Activated CD8-positive, alpha-beta memory T cell treated with anti-CD3 and anti-CD28 coated beads, Interleukin-2, amount 10 ng/mL, durations not matched to agents 7 days and 5 days (primary cell): ENCODE results near the gene DUOXA1. TPM values are rescaled to one million over a fixed set of nuclear protein-coding genes. Genes with fewer than 3 reads are reported as not detected.
"Not testable (repeated sequence)": the region's sequence is repeated elsewhere in the genome, so short reads cannot be mapped to it uniquely, and the experiment has no call there.

Experiments used
- ATAC-seq: fragments of 150-1000 bp; cut with Tn5 transposase; one replicate; pipeline ENCODE4 v1.10.0; 2021; ENCODE audit warnings: moderate library complexity
- CTCF ChIA-PET: fragments of 350-600 bp; sonication (Branson Sonifier 250); formaldehyde crosslinking; loops from one replicate; lab custom pipeline; 2021; ENCODE audit warnings: antibody characterized with exemption; lab: Charles Lee
- DNase-seq: peaks from one replicate; pipeline ENCODE4 v3.0.0-alpha.2; 2020
- H3K27ac Mint-ChIP-seq: one replicate; pipeline ENCODE4 v1.8.0; 2021; ENCODE audit warnings: mild to moderate bottlenecking, mixed read lengths
- H3K27me3 Mint-ChIP-seq: one replicate; pipeline ENCODE4 v1.8.0; 2021; ENCODE audit warnings: mixed read lengths
- H3K36me3 Mint-ChIP-seq: one replicate; pipeline ENCODE4 v1.8.0; 2021; ENCODE audit warnings: mild to moderate bottlenecking, mixed read lengths
- H3K4me1 Mint-ChIP-seq: one replicate; pipeline ENCODE4 v1.8.0; 2021; ENCODE audit warnings: mixed read lengths
- H3K4me3 Mint-ChIP-seq: one replicate; pipeline ENCODE4 v1.8.0; 2021; ENCODE audit warnings: mild to moderate bottlenecking, moderate library complexity, mixed read lengths
- H3K9me3 Mint-ChIP-seq: one replicate; pipeline ENCODE4 v1.8.0; 2022; ENCODE audit warnings: low read depth, mixed read lengths
- total RNA-seq, 2 experiments: library from RNA; stranded (reverse); gene quantifications; one replicate each; pipeline ENCODE4 v1.2.3, GENCODE V29; 2021

Gene DUOXA1
- total RNA-seq, 2 experiments from 2014 or later = not detected

DNA sequence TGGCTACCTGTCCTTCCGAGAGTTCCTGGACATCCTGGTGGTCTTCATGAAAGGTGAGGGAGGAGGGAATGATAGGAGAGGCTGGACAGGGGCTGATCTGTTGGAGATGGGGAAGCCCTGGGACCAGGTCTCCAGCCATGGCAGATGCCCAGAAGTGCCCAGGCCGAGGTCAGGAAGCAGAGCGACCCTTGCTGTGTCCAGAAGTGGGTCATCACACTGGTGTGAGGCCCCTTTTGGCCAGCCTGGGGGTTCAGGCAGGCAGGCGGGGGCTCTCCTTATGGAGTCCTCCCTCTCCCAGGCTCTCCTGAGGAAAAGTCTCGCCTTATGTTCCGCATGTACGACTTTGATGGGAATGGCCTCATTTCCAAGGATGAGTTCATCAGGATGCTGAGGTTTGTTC, 17.9 kb upstream of the DUOXA1 start:
- no peaks in the 10 kb centered on the region for H3K36me3 Mint-ChIP-seq
- ATAC-seq (no peak), DNase-seq (no peak)
- H3K4me3 Mint-ChIP-seq = no peak overlapping the region
- CTCF ChIA-PET = interaction anchor here (1.6 kb wide), 1 partner anchor 15 kb away, joined by 3 read pairs; no protein-coding TSS in a partner anchor
- H3K9me3 Mint-ChIP-seq = no peaks in the 10 kb centered on the region
- H3K4me1 Mint-ChIP-seq = no peaks in the 10 kb centered on the region
- H3K27me3 Mint-ChIP-seq = no peaks in the 10 kb centered on the region
- H3K27ac Mint-ChIP-seq = no peak overlapping the region

DNA sequence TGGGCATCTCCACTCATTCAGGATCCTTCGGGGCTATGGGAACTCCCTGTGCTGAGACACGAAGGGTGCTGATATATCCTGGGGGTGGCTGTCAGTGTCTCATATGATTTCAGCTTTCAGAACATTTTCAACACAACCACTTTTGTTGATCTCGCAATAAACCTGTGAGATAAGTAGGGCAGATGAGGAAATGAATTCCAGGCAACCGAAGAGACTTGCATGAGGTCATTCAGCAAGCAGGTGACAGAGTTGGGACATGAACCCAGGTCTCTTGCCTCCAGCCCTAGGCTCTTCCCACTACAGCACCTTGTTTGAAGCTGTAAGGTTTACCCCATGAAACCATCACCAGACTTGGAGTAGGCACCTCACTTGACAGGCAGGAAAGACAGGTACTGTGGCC, 16.7 kb upstream of the DUOXA1 start:
- no peak overlapping the region for H3K4me3 Mint-ChIP-seq
- H3K36me3 Mint-ChIP-seq = no peaks in the 10 kb centered on the region
- no peaks in the 10 kb centered on the region for H3K4me1 Mint-ChIP-seq
- ATAC-seq (no peak), DNase-seq (no peak)
- H3K27me3 Mint-ChIP-seq = no peaks in the 10 kb centered on the region
- CTCF ChIA-PET = interaction anchor here (1.1 kb wide), 1 partner anchor 16 kb away, joined by 3 read pairs; no protein-coding TSS in a partner anchor
- H3K27ac Mint-ChIP-seq = no peak overlapping the region
- H3K9me3 Mint-ChIP-seq = no peaks in the 10 kb centered on the region

DNA sequence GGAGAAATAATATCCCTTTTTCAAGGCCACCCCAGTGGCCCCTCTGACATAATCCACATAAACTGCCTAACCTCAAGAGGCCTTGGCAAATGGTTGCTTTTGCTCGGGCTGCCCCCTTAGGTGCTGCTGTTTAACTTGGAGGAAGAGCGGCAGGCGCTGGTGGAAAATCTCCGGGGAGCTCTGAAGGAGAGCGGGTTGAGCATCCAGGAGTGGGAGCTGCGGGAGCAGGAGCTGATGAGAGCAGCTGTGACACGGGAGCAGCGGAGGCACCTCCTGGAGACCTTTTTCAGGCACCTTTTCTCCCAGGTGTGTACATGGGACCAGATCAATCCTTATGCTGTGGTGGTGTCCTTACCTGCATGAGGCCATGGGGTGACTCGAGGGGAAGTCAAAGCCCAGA, 15.1 kb upstream of the DUOXA1 start:
- H3K4me3 Mint-ChIP-seq = no peak overlapping the region
- H3K27ac Mint-ChIP-seq = no peak overlapping the region
- ATAC-seq (no peak), DNase-seq (no peak)
- H3K27me3 Mint-ChIP-seq = no peaks in the 10 kb centered on the region
- CTCF ChIA-PET = no interaction called here
- H3K4me1 Mint-ChIP-seq = no peaks in the 10 kb centered on the region
- no peaks in the 10 kb centered on the region for H3K9me3 Mint-ChIP-seq
- H3K36me3 Mint-ChIP-seq = no peaks in the 10 kb centered on the region

DNA sequence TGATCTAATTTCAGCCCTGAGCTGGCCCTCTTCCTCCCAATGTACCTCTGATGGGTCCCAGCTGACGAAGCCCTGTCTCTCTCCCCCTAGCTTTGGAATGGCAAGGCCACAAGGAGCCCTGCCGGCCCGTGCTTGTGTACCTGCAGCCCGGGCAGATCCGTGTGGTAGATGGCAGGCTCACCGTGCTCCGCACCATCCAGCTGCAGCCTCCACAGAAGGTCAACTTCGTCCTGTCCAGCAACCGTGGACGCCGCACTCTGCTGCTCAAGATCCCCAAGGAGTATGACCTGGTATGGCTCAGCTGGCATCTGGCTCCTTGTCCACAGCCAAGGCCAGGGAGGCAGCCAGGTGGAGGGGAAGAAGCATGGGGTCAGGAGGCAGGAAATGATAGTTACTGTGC, 14.3 kb upstream of the DUOXA1 start:
- no peaks in the 10 kb centered on the region for H3K36me3 Mint-ChIP-seq
- CTCF ChIA-PET = no interaction called here
- H3K4me3 Mint-ChIP-seq = no peak overlapping the region
- no peaks in the 10 kb centered on the region for H3K9me3 Mint-ChIP-seq
- DNase-seq = no peak
- H3K27me3 Mint-ChIP-seq = no peaks in the 10 kb centered on the region
- no peak overlapping the region for H3K27ac Mint-ChIP-seq
- no peak for ATAC-seq
- no peaks in the 10 kb centered on the region for H3K4me1 Mint-ChIP-seq

DNA sequence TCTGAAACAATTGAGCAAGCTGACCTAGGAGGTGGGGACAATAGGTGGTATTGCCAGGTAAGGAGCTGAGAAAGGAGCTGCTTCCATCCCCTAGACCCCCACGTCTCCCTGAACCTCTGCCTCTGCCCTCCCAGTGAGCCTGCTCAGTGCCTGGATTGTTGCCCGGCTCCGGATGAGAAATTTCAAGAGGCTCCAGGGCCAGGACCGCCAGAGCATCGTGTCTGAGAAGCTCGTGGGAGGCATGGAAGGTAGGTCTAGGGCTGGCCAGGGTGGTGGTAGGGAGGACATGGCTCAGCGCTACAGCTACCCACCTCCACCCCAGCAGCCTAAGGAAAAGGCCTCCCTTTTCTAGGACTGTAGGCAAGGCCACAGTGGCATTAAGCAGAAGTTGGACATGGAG, 13.4 kb upstream of the DUOXA1 start:
- ATAC-seq (no peak), DNase-seq (no peak)
- CTCF ChIA-PET = interaction anchor here (0.7 to 1.4 kb wide), 2 partner anchors 16 to 25 kb away, joined by 3 to 4 read pairs; no protein-coding TSS in a partner anchor
- no peaks in the 10 kb centered on the region for H3K9me3 Mint-ChIP-seq
- no peaks in the 10 kb centered on the region for H3K4me1 Mint-ChIP-seq
- no peak overlapping the region for H3K4me3 Mint-ChIP-seq
- no peaks in the 10 kb centered on the region for H3K36me3 Mint-ChIP-seq
- no peaks in the 10 kb centered on the region for H3K27me3 Mint-ChIP-seq
- H3K27ac Mint-ChIP-seq = no peak overlapping the region

DNA sequence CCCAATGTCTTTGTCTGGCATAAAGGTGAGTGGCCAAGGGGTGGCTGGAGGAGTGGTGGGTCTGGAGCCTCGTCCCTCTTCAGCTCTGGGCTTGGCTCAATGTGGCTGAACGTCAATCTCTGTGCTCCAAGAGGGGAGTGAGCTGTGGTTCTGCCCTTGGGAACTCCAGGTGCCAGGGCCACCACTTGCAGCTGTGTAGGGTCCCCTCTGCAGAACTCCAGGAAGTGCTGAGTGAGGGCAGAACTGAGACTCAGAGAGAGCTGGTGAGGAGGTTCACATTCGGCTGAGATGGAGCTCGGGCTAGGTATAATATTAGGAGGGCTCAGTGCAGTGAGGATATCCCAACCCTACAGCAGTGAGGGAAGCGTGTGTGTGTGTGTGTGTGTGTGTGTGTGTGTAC, 11.7 kb upstream of the DUOXA1 start:
- ATAC-seq (no peak), DNase-seq (no peak)
- peaks cover 5% of the 10 kb centered on the region for H3K27me3 Mint-ChIP-seq
- no peak overlapping the region for H3K4me3 Mint-ChIP-seq
- peaks cover 2% of the 10 kb centered on the region for H3K4me1 Mint-ChIP-seq
- CTCF ChIA-PET = interaction anchor here (0.9 to 1.8 kb wide), 2 partner anchors 22 to 26 kb away, joined by 3 to 4 read pairs; no protein-coding TSS in a partner anchor
- no peak overlapping the region for H3K27ac Mint-ChIP-seq
- H3K9me3 Mint-ChIP-seq = no peaks in the 10 kb centered on the region
- H3K36me3 Mint-ChIP-seq = no peaks in the 10 kb centered on the region

DNA sequence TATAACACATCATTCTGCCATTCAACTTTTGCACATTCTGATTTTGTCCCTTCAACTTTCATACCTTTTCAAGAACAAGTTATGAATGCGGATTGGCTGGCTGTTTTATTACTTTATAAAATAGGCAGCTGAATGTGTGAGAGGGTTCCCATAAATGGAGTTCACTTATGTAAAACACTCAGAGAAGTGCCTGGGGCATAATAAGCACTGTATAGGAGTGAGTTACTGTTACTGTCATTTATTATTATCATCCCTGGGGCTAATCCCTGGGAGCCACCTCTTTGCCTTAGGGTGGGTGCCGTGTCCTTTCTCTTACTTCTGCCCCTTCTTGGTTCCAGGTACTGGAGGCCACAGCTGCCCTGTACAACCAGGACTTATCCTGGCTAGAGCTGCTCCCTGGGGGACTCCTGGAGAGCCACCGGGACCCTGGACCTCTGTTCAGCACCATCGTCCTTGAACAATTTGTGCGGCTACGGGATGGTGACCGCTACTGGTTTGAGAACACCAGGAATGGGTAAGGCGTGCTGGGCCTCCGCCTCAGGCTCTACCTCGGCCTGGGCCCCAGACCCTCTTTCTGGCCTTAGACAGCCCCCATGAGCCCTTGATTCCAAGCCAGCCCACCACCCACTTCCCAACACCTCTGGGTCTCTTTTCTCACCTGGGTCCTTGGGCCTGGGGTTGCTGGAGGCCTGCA, 11.0 kb upstream of the DUOXA1 start:
- Mint-ChIP-seq H3K27ac (no peak overlapping the region), H3K27me3 (peaks cover 10% of the 10 kb centered on the region), H3K4me3 (no peak overlapping the region), H3K4me1 (peaks cover 3% of the 10 kb centered on the region), H3K36me3 (no peaks in the 10 kb centered on the region), H3K9me3 (no peaks in the 10 kb centered on the region)
- CTCF ChIA-PET = interaction anchor here (1.0 to 1.8 kb wide), 2 partner anchors 22 kb away, joined by 3 to 4 read pairs; no protein-coding TSS in a partner anchor
- DNase-seq (no peak), ATAC-seq (no peak)

DNA sequence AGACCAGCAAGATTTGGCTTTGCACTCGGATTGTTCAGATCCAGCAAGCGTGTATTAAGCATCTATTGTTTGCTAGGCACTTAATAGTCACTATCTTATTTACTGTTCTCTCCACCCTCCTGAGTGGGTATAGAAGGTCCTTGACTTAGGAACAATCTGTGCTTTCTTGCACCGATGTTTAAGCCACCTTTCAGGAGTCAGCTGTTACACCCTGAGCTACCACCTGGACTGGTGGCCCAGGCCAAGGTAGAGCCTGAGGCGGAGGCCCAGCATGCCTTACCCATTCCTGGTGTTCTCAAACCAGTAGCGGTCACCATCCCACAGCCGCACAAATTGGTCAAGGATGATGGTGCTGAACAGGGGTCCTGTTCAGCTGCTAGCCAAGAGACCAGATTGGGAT, 10.1 kb upstream of the DUOXA1 start:
- CTCF ChIA-PET = interaction anchor here (1.0 to 1.8 kb wide), 2 partner anchors 22 to 23 kb away, joined by 3 to 4 read pairs; no protein-coding TSS in a partner anchor
- Mint-ChIP-seq H3K9me3 (no peaks in the 10 kb centered on the region), H3K4me3 (no peak overlapping the region), H3K27me3 (peaks cover 13% of the 10 kb centered on the region), H3K27ac (no peak overlapping the region), H3K36me3 (no peaks in the 10 kb centered on the region), H3K4me1 (peaks cover 5% of the 10 kb centered on the region)
- no peak for DNase-seq
- ATAC-seq = no peak

DNA sequence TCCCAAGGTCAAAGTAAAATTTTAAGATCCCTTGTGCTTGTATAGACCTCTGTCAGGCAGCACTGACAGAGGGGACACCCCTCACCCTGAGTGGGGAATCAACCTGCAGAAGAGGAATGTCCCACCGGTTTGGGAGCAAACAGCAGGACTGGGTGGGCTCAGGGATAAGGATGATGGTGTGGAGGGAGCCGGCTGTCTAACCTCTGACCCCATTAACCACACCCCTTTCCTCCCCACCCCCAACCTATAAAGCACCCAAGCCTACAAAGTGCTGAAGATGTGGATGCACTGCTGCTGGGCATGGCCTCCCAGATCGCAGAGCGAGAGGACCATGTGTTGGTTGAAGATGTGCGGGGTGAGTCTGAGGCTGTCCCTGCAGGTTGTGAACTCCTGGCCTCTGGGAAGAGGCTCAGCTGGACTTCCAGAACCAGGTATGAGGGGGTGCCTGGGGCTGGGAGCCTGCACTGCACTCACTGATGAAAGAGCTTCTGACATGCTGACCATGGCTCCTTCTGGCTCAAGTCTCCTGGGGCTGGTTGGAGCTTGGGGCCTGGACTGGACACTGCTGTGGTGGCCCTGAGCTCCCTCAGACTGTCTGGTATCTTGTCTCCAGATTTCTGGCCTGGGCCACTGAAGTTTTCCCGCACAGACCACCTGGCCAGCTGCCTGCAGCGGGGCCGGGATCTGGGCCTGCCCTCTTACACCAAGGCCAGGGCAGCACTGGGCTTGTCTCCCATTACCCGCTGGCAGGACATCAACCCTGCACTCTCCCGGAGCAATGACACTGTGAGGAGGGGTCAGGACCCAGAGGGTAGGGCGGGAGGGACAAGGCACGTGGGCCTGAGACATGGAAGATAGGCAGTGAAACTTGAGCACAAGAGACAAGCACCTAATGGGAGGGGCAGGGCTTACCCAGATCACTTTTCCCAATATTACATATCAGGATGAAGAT, 9.4 kb upstream of the DUOXA1 start:
- Mint-ChIP-seq H3K9me3 (no peaks in the 10 kb centered on the region), H3K4me3 (no peak overlapping the region), H3K36me3 (no peaks in the 10 kb centered on the region), H3K27me3 (peaks cover 20% of the 10 kb centered on the region), H3K4me1 (peaks cover 7% of the 10 kb centered on the region), H3K27ac (no peak overlapping the region)
- CTCF ChIA-PET = interaction anchor here (1.2 kb wide), 1 partner anchor 10 kb away, joined by 3 read pairs; no protein-coding TSS in a partner anchor
- DNase-seq (no peak), ATAC-seq (no peak)

DNA sequence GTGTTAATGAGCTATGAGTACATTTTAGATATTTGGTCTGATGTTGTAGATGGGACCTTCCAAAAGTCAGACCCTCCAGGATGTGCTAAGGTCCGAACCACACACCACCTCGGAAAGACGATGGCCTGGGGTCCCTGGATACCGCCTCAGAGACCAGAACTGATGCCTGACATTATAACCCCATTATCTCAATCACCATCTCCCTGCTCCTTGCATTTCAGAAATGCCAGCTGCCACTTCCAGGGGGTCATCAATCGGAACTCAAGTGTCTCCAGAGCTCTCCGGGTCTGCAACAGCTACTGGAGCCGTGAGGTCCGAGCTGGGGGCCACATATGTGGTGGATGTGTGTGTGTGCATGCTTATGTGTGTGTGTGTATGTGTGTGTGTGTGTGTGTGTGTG, 8.0 kb upstream of the DUOXA1 start:
- Mint-ChIP-seq H3K36me3 (no peaks in the 10 kb centered on the region), H3K27me3 (peaks cover 32% of the 10 kb centered on the region), H3K27ac (no peak overlapping the region), H3K4me1 (peaks cover 7% of the 10 kb centered on the region), H3K4me3 (no peak overlapping the region), H3K9me3 (no peaks in the 10 kb centered on the region)
- ATAC-seq (no peak), DNase-seq (no peak)
- CTCF ChIA-PET = interaction anchor here (1.2 to 1.3 kb wide), 2 partner anchors 19 to 21 kb away, joined by 5 to 6 read pairs; no protein-coding TSS in a partner anchor

DNA sequence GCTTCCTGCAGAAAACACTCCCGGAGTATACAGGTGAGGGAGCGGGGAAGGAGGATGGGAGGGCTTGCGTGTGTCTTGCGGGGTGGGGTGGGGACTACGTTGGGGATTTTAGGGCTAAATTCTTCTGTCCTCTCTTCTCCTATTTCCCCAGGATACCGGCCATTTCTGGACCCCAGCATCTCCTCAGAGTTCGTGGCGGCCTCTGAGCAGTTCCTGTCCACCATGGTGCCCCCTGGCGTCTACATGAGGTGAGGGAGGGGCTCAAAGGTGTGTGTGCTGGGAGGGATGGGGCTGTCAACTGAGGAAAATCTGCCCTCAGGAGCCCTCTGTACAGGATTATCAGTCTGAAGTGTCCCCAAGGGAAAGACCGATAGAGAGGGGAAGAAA, 6.7 kb upstream of the DUOXA1 start:
- CTCF ChIA-PET = interaction anchor here (0.7 to 1.0 kb wide), 2 partner anchors 13 to 18 kb away, joined by 3 to 5 read pairs; no protein-coding TSS in a partner anchor
- H3K4me3 Mint-ChIP-seq = no peak overlapping the region

DNA sequence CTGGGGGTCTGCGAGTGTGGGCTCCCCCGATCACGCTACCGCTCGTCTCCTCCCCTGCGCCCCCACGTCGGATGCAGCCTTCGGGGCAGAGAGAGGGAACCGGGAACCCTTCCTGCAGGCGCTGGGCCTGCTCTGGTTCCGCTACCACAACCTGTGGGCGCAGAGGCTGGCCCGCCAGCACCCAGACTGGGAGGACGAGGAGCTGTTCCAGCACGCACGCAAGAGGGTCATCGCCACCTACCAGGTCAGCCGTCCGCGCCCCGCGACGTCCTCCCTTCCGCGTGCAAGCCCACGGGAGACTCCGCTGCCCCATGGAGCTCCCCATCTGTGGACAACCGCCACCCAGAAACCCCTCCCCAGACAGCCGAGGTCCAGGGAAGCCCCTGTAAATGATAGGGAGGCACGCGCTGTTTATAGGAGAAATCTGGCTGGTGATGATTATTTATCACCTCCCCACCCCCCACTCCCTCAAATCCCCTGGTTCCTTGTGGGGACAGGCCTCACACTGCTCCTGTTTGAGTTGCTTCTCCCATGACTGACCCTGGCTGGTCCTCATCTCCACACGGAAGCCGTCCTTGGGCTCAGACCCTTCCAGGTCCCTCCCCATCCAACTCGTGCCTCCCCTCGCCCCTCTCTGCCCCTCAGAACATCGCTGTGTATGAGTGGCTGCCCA, 6.2 kb upstream of the DUOXA1 start:
- DNase-seq, H3K4me1 Mint-ChIP-seq, H3K27ac Mint-ChIP-seq, ATAC-seq, H3K9me3 Mint-ChIP-seq, H3K36me3 Mint-ChIP-seq, H3K4me3 Mint-ChIP-seq: not testable (repeated sequence)
- CTCF ChIA-PET = interaction anchor here (1.0 to 1.1 kb wide), 1 partner anchor 18 kb away, joined by 3 read pairs; no protein-coding TSS in a partner anchor
- peaks cover 46% of the 10 kb centered on the region for H3K27me3 Mint-ChIP-seq

More for the DNA sequence above, 6.7 kb upstream of the DUOXA1 start:
- Mint-ChIP-seq H3K27ac (no peak overlapping the region), H3K36me3 (no peaks in the 10 kb centered on the region), H3K27me3 (peaks cover 42% of the 10 kb centered on the region), H3K4me1 (peaks cover 7% of the 10 kb centered on the region), H3K9me3 (no peaks in the 10 kb centered on the region)
- DNase-seq = no peak
- ATAC-seq = no peak
